HG03432 (cell line): Measurements from ENCODE around the gene NECAB3.

Experiments used
- ATAC-seq: cut with Tn5 transposase; IDR thresholded peaks from one replicate; pipeline ENCODE4 v1.9.1; 2021; ENCODE audit warnings: mild to moderate bottlenecking, moderate library complexity; ENCODE audit not compliant: unreplicated experiment

NECAB3 gene

GRCh38 chr20:33677991-33678702 lies 3.9 kb upstream of the NECAB3 start:
- ATAC-seq = no peak

- ATAC-seq = no peak
These were observed 2.7 kb upstream of the NECAB3 start for GRCh38 chr20:33676652-33677645.

- no peak for ATAC-seq
These were observed 1.9 kb upstream of the NECAB3 start for GRCh38 chr20:33676121-33676520.

GRCh38 chr20:33675136-33675959 lies 1.1 kb upstream of the NECAB3 start:
- ATAC-seq = no peak

- no peak for ATAC-seq
These were observed 576 bp downstream of the NECAB3 start for GRCh38 chr20:33673410-33674293.

GRCh38 chr20:33673114-33673409 lies 1.2 kb downstream of the NECAB3 start:
- no peak for ATAC-seq

GRCh38 chr20:33672426-33673113 lies 1.7 kb downstream of the NECAB3 start:
- ATAC-seq = no peak

GRCh38 chr20:33671573-33672288 lies 2.5 kb downstream of the NECAB3 start:
- ATAC-seq = no peak

- ATAC-seq = no peak
These were observed 3.3 kb downstream of the NECAB3 start for GRCh38 chr20:33670715-33671499.

- ATAC-seq = no peak
These were observed 4.2 kb downstream of the NECAB3 start for GRCh38 chr20:33669873-33670640.

GRCh38 chr20:33669224-33669623 lies 5.0 kb downstream of the NECAB3 start:
- no peak for ATAC-seq

- no peak for ATAC-seq
These were observed 5.6 kb downstream of the NECAB3 start for GRCh38 chr20:33668466-33669155.

- ATAC-seq = peak; percentile 46
These were observed 6.4 kb downstream of the NECAB3 start for GRCh38 chr20:33667676-33668465.

- peak; percentile 15 for ATAC-seq
These were observed 7.0 kb downstream of the NECAB3 start for GRCh38 chr20:33667245-33667675.

GRCh38 chr20:33666293-33667244 lies 7.7 kb downstream of the NECAB3 start, which contains the start of gene ACTL10:
Gene ACTL10, plus strand, starts transcription at chr20:33666943. Its CDS starts 555 bp downstream, at chr20:33667498.
- ATAC-seq = peak; percentile 64
